Measurements from ENCODE around the gene KRT23.

The KRT23 gene

DNA sequence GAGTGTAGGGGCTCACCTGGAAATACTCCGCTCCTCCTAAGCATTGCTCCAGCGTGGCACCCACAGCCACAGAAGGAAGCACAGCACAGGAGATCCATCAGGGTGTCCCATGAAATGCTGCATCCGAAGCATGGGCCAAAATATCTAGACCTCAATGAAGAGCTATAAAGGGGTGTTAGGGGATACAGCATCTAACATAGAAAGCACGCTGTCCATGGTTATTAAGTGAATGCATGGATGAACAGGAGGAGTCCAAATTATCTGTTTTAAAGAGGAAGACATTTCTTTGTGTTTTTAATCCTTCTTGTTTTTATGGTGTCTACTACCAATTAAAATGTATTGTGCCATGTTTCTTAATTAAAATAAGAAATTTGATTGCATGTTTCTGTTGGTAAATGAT, 30.8 kb downstream of the KRT23 start:
- no peak for DNase-seq

DNA sequence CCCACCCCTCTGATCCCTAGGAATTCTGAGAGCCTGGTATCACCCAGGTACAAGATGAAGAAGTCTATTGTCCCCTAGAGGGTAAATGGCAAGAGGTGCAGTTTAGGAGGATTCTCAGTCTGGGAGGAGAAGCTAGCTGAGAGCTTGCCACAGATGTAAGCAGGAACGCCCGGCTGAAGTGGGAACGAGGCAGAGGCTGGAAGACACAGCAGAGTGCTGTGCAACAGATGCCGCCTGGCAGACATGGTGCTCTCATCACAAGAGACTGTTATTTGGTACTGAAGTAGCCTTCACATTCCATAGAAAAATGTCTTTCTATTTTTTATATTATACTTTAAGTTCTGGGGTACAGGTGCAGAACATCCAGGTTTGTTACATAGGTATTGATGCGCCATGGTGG, 32.1 kb downstream of the KRT23 start:
- no peak for DNase-seq

DNA sequence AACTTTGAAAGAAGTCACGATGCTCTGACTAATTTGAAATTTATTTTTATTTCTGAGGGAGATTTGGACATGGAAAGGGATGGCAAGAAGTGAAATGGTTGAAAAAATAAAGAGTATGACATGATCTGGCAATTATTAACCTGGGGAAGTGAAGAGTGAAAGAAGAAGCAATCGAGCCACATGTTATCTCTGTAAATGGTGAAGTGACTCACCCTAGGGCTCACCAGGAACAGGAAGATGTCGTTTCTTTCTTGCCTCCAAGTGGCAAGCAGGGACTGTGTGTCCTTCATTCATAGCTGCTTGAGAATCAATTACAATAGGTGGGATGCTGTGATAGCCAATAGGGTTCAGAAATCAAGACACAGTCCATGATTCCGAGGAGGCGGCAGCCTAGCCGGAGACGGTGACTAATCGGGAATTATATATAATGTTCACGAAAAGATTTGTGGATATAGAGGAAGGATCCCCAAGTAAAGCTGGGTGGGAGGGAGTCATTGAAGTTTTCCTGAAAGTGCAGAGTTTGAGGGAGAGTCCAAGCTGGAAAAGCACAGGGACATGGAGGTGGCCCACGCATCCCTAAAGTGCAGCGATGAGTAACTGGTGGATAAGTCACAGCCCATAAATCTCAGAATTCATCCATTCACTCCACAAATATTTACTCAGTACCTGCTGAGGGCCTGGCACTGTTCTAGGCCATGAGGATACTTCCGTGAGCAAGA, 34.2 kb downstream of the KRT23 start:
- DNase-seq: no peak

DNA sequence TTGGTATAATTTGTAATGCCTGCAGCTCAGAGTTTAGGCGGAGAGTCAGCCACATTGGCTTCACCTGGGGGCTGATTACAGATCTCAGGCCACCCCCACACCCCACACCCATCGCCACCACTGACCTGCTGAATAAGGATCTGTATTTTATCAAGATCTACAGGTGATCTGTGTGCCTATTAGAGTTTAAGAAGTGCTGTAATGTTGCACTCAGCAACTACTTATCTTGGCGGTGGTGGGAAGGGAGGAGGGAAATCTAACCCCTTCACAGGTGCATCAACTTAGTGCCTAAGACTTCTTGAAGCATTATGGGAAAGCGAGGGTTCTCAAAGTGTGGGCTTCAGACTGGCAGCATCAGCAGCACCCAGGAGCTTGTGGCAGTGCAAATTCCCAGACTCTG, 34.9 kb downstream of the KRT23 start:
- no peak for DNase-seq

DNA sequence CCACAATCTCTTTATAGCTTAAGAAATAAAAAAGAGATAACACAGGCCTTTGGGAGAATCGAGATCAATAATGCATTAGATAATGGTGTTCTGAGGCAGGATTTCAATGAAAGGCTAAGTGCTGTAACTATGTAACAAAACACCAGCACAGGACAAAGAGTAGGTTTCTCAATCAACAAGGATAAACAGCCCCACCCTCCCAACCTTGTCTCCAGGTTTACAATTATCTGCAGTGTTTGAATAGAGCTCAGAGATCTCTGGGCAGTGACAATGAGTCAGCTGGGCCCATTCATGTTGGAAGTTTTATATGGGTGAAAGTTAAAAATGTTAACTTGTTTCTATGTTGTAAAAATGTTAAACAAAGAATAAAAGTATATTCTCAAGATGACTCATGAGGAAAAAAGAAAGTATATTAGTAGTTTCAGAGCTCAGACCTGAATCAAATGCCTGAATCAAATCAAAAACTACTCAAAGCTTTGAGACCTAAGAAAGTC, 35.4 kb downstream of the KRT23 start:
- DNase-seq: no peak

DNA sequence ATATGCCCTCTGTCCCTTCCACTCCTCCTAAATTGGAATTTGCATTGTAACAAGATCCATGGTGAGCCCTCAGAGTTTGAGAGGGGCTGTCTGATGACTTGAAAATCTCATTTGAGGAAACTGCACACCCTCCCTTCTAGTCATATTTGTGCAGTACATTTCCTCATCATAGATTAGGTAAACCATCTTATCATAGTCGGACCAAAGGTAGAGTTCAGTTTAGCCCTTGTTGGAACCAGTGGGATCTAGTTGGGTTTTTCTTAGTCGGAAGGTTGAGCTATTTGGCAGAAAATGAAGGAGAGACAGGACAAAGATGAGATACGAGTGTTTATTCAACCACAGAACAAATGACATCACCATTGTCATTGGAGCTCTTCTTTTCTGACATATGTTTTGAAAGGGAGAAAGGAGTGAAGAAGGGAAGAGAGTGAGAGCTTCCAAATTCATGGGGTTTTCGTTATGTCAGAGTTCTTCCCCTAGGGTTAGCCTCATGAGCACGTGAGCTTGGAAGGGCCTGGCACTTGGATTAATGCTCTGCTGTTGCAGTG, 36.6 kb downstream of the KRT23 start:
- DNase-seq: no peak

DNA sequence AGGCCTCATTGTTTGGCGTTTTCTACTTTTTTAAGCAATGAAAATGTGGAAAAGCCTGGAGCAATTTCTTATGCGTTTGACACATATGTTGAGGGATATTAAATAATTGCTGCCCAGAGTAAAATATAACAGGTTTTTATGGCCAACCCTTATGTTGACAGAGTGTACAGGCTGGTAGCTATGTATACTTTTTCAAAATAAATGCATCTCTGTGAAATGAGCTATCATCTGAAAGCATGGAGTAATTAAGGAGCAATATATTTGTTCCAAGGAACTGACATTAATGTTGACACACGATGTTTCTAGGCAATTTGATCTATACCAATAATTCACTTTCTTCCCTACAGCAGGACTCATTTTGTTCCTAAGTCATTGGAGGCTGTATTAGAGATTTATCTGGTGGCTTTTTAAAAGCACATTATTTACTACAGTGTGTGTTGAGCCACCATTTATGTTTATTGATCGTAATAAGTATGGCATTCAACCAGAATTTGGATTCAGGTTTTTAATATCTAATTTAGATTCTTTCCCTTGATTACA, 40.5 kb downstream of the KRT23 start:
- no peak for DNase-seq

DNA sequence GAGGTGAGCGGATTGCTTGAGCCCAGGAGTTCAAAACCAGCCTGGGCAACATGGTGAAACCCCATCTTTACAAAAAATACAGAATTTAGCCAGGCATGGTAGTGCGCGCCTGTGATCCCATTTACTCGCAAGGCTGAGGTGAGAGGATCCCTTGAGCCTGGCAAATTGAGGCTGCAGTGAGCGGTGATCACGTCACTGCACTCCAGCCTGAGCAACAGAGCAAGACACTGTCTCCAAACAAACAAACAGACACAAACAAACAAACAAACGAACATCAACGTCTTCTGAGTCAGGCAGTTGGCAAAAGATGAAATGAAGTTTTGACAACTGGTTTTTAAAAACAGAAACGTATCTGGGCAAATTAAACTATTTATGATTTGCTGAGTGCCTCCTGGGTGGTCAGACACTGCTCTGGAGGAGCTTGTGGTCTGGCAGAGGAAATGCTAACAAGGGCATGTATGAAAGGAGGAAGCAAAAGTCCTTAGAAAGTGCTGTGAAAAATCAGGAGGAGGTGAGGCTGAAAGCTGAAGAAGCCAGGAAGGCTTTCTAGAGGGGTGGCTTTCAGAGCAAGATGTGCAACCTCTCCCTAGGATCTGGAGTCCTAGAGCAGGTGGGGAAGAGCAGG, 42.2 kb downstream of the KRT23 start:
- DNase-seq: no peak

DNA sequence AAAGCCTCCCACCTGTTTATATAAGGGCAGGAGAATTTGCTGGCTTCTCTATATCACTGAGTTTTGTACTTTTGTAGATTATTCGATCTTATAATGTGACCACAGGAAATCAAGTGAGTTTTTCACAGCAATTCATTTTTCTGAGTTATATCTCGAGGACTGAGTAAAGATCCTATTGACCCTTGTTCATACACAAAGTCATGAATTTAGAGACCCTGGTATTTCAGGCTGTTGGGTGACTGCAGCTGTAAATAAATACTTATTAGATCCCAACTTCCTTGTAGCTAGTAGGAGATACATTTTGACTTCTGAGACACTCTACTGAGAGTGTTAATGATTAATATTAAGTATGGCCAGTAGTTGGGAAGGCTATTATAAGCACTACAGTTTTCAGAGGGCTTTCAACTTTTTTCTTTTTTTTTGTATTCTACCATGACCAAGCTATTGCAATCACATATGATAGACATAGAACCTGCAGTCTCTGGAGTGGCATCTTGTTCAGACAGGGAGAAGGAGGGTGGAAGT, 49.2 kb downstream of the KRT23 start:
- DNase-seq: no peak

DNA sequence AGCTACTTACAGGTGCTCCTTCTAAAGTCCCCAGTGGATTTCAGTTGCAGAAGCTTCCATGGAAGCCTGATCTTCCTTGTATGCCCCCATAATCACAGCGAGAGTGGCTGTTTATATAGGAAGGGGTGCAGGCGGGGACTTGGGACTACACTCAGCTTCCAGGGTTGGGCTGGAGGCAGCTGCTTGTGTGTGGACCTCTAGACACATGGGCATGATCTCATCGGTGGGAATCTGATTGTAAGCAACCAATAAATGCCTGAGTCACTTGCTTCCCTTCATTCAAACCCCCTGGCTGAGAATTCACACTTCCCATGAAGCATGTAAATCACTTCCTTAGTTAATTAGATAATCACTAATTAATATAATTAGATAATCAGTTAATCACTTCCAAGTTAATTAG, 51.4 kb downstream of the KRT23 start:
- DNase-seq: no peak

DNA sequence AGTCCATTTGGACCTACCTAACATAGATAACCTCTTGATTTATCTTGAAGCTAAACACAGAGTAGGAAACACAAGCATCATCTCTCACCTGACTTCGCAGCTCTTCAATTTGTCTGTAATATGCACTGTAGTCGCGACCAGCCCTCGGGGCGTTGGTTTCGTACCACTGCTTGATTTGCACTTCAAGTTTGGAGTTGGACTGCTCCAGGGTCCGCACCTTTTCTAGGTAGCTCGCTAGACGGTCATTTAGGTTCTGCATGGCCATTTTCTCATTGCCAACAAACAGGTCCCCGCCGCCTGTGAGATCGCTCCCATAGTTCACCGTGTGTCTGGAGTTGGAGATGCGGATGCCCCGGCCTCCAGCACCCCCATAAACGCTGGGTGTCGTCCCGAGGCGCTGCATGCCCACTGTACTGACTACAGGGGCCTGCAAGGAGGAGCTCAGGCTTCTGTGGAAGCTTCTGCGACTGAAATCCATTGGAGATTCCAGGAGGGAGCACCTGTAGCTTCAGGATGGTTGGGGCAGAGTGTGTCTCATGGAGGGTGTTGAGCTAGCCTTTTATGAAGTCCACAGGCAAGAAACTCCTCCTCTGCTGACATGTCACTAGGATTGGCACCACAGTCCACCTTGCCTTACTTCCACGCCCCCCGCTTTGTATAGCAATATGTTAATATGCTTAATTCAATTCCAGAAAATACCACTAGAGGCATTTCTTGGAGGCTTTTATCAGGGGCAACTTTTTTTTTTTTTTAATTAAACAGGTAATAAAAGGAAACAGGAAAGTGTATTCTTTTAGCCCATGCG, 52.5 kb downstream of the KRT23 start, which contains the start of gene KRT20:
TSS of gene KRT20 (minus strand) at position 535 of the 805 bp plus-strand sequence. CDS start at position 478, 57 bp downstream.
- no peak for DNase-seq

DNA sequence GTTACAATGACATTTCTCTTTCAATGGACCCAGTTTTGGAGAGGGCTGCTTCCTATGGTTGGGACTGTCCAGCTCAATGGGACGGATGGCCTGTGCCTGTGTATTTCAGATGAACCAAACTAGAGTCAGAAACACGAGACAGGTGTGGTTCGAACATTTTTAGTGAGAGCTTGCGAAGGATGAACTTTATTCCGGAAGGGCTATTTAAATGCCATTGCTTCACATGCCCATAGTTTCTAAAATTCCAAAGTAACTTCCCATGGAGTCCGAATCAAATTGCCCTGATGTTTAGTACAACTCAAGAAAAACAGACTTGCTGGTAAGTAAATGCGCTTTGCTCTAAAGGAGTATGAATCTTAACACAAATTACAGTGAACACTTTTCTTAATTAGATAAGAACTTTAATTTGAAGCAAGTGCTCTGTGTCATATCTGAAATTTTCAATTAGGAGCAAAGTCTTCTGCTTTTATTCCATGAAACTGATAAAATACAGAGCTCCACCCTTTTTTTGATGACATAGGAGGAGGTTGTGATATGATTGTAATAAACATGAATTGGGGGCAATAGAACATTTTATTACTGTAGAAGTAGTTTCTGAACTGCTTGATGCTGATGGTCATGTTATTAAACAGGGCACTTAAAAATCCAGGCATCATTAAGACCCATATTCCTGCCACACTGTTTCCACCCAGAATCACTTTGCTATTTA, 53.7 kb downstream of the KRT23 start:
- no peak for DNase-seq

DNA sequence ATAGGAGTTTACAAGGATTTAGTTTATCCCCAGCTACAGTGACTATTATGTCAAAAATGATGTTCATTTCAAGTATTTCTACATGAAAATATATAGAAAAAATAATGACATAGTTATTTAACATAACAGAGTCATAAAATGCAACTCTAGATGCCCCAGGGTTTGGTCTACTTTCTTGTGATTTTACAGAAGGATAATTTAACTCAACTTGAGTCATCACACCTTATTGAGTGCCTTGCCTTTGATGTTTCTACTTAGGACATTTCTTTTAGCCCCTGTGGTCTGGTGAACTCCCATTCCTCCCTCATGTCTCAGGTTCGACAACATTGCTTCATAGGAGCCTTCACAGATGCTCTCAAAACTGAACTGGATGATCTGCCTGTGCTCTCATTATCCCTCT, 54.4 kb downstream of the KRT23 start:
- DNase-seq: no peak

DNA sequence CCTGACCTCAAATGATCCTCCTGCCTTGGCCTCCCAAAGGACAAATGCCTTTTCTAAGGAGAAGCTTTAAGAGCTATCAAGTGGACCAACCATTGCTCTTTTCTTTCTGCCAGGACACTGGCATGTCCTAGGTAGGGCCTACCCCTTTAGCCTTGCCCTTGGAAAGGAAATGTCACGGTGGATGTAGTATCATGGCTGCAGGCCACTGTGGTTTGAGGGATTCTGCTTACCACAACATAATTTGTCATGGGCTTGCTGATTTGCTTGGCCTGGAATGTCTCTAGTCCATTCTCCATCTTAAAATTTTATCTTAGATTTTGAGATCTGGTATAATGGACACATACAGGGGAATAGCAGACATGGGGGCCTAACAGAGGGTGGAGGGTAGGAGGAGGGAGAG, 58.4 kb downstream of the KRT23 start:
- DNase-seq: no peak

DNA sequence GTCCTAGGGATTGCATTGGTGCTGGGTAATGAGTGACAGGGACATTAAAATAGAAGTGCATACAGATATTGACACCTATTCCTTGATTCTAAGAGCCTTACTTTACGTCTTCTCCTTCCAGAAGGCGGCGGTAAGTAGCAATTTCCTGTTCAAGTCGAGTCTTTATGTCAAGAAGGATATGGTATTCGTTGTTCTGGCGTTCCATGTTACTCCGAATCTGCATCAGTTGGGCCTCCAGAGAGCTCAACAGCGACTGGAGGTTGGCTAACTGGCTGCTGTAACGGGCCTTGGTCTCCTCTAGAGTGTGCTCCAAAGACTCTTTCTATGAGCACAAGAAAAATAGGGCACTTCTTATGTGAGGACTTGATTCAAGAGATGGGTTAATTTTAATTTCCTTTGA, 59.4 kb downstream of the KRT23 start:
- DNase-seq: no peak

DNA sequence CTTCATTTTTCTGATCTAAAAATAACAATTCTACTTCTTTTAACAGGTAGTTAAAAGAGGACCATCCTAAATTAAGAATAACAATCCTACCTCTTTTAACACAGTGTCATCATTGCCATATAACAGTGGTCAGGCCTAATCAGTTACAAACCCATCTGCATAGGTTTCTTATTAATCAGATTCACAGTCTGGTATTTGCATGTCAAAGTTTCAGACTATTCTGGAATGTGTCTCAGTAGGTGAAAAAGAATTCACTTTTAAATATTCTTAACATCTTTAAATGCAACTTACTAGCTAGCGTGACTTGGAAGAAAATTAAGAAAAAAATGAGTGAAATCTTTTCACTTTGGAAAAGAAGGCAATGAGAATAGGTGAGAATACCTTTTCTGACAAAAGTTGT, 63.6 kb downstream of the KRT23 start:
- no peak for DNase-seq

DNA sequence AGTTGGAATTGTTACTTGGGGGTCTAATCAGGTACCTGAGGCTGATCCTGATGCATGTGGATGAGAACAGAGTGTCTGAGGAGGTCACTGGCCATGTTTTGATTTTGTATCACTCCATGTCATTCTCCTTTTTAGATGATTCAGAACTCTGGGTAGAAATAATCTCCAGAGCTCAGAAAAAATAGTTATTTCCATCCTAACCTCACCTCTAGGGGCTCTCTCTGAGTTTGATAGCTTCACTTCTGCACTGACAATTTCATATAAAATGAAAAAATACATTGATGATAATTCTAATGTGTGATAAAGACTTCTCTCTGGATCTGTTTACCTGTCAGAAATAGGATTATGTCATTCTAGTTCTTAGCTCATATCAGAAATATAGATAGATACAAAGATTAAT, 64.2 kb downstream of the KRT23 start:
- no peak for DNase-seq

All from right forelimb (tissue), 1 donor.